Ascending aorta (tissue), 2 donors: ENCODE results near the gene SLC23A2. TPM values are rescaled to one million over a fixed set of nuclear protein-coding genes. Genes with fewer than 3 reads are reported as not detected.

Source experiments
- DNase-seq, 2 donors: peaks; one replicate each; pipeline ENCODE4 v3.0.0-alpha.2; 2019; ENCODE audit warnings: low spot score in 2 of 2
- H3K27ac ChIP-seq, 2 donors: fragments of 200-600 bp; sonication (generic); one replicate each; pipeline ENCODE4 v1.5.1; 2016 to 2017; ENCODE audit warnings: mild to moderate bottlenecking in 1 of 2
- H3K27me3 ChIP-seq: fragments of 200-600 bp; sonication (generic); one replicate; pipeline ENCODE4 v1.5.1; 2017
- H3K36me3 ChIP-seq, 2 donors: fragments of 200-600 bp; sonication (generic); one replicate each; pipeline ENCODE4 v1.5.1; 2016
- H3K4me1 ChIP-seq, 2 donors: fragments of 200-600 bp; sonication (generic); one replicate each; pipeline ENCODE4 v1.5.1; 2016 to 2017; ENCODE audit warnings: mild to moderate bottlenecking in 1 of 2
- H3K4me3 ChIP-seq, 2 donors: fragments of 200-600 bp; sonication (generic); one replicate each; pipeline ENCODE4 v1.5.1; 2016 to 2017; ENCODE audit warnings: mild to moderate bottlenecking in 1 of 2
- H3K9me3 ChIP-seq, 2 donors: fragments of 200-600 bp; sonication (generic); one replicate each; pipeline ENCODE4 v1.5.1; 2016
- intact Hi-C: fragments of 100-400 bp; cut with DNase I; formaldehyde crosslinking; loops from one replicate; pipeline ENCODE4 v1.15.1; 2023
- total RNA-seq: library from RNA; depleted of rRNA; stranded (reverse); fragments of >200 nt; gene quantifications from one replicate; pipeline ENCODE4 v1.1.0, GENCODE V29; 2016
- TF ChIP-seq, protein P1 (sequence below), 3 experiments: fragments of 200-600 bp in 2 of 3; fragments of 450-650 bp in 1 of 3; sonication (generic) in 2 of 3; IDR thresholded peaks; one replicate each; pipeline ENCODE4 v1.5.1; 2016 to 2019; ENCODE audit warnings: antibody characterized with exemption in 3 of 3, mild to moderate bottlenecking in 1 of 3, moderate library complexity in 1 of 3

SLC23A2 gene
- total RNA-seq, 1 donor from 2014 or later = 32.8 TPM

- TF ChIP-seq, protein P1, sequence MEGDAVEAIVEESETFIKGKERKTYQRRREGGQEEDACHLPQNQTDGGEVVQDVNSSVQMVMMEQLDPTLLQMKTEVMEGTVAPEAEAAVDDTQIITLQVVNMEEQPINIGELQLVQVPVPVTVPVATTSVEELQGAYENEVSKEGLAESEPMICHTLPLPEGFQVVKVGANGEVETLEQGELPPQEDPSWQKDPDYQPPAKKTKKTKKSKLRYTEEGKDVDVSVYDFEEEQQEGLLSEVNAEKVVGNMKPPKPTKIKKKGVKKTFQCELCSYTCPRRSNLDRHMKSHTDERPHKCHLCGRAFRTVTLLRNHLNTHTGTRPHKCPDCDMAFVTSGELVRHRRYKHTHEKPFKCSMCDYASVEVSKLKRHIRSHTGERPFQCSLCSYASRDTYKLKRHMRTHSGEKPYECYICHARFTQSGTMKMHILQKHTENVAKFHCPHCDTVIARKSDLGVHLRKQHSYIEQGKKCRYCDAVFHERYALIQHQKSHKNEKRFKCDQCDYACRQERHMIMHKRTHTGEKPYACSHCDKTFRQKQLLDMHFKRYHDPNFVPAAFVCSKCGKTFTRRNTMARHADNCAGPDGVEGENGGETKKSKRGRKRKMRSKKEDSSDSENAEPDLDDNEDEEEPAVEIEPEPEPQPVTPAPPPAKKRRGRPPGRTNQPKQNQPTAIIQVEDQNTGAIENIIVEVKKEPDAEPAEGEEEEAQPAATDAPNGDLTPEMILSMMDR (IDR thresholded peaks at IDR 0.05) = no peak
- Histone ChIP-seq H3K9me3 (no peaks in the 10 kb centered on the region), H3K27me3 (no peaks in the 10 kb centered on the region), H3K4me3 (no peak overlapping the region), H3K4me1 (peaks cover 0 to 5% of the 10 kb centered on the region in 2 donors), H3K36me3 (peaks cover 0 to 5% of the 10 kb centered on the region in 2 donors), H3K27ac (no peak overlapping the region)
- DNase-seq = no peak
- intact Hi-C loops = no loop called here
Observed at GRCh38 chr20:4936851-4937406, 64.4 kb downstream of the SLC23A2 start.

DNA sequence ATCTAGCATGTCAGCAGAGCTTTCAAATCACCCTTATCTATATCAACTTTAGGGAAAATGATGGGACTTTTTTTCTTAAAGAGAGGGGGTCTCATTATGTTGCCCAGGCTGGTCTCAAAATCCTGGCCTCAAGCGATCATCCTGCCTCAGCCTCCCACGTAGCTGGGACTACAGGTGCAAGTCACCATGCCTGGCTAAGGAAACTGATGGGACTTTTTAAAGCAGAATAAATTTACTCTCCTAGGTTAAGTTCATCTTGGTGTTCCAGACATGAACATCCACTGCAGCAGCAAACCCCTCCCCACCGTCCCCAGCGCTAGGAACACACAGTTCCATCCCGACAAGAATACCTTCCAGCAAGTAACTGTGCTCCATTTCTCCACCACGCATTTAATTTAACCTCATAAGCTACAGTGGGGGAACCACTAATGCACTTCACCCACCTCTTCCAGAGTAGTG is 64.9 kb downstream of the SLC23A2 start:
- Histone ChIP-seq H3K4me1 (peaks cover 0 to 5% of the 10 kb centered on the region in 2 donors), H3K27ac (no peak overlapping the region), H3K4me3 (no peak overlapping the region), H3K36me3 (peaks cover 0 to 7% of the 10 kb centered on the region in 2 donors), H3K9me3 (no peaks in the 10 kb centered on the region), H3K27me3 (no peaks in the 10 kb centered on the region)
- TF ChIP-seq, protein P1 (IDR thresholded peaks at IDR 0.05) = no peak
- intact Hi-C loops = no loop called here
- DNase-seq = no peak

DNA sequence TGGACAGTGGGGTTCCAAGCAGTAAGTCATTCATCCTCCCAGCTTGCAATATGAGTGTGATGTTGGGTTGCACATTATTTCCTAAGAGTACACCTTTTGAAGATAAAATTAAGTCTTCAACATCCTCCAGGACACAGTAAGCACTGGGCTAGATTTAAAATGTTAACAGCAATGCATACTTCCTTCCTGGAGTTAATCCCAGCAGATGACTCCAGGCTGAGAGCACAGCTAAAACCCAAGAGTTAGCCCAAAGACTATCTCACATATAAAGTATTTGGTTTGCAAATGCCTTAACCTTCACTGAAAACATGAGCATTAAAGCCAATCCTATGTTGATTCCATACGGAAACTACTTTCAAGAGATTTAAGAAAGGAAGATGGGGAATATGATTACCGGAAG is 69.2 kb downstream of the SLC23A2 start:
- intact Hi-C loops = no loop called here
- Histone ChIP-seq H3K27ac (no peak overlapping the region), H3K36me3 (peaks cover 0 to 7% of the 10 kb centered on the region in 2 donors)

DNA sequence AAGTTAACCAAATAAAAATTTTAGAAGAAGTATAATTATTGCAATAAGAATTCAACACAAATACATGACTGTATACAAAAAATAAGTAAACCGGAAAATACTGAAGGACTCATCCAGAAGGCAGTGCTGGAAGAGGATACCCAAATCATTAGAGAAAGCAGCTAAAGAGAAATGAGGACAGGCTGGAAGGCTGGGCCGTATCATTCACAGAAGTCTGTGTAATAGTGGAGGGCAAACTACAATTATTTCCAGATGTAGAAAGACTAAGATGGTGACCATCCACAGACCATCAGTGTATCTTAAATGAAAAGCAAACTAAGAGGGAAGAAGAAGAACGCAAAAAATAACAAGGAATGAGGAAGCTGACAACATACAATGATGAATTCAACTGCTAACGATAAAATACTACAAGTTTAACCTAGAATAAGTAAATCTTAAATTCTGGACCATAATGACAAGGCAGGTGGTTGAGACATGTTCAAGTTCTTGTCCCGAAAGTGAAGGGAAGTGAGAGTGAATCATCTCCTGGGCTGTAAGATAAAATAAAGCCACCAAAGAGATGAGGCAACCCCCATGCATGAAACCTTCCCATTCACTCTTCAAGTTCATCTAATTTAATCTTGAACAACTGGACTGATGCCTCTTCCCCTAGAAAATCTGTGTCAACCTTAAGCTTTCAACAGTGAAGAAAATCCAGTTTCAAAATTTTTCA is 71.5 kb downstream of the SLC23A2 start:
- peaks cover 6 to 18% of the 10 kb centered on the region in 2 donors for H3K4me1 ChIP-seq
- H3K27ac ChIP-seq = no peak overlapping the region
- no peaks in the 10 kb centered on the region for H3K9me3 ChIP-seq
- no peak for DNase-seq
- peaks cover 0 to 7% of the 10 kb centered on the region in 2 donors for H3K36me3 ChIP-seq
- intact Hi-C loops = no loop called here
- no peak overlapping the region for H3K4me3 ChIP-seq
- H3K27me3 ChIP-seq = no peaks in the 10 kb centered on the region
- TF ChIP-seq, protein P1 (IDR thresholded peaks at IDR 0.05) = no peak

More for the DNA sequence above, 69.2 kb downstream of the SLC23A2 start:
- Histone ChIP-seq H3K27me3 (no peaks in the 10 kb centered on the region), H3K9me3 (no peaks in the 10 kb centered on the region), H3K4me3 (no peak overlapping the region), H3K4me1 (peaks cover 0 to 2% of the 10 kb centered on the region in 2 donors)
- DNase-seq = no peak
- TF ChIP-seq, protein P1 (IDR thresholded peaks at IDR 0.05) = no peak

DNA sequence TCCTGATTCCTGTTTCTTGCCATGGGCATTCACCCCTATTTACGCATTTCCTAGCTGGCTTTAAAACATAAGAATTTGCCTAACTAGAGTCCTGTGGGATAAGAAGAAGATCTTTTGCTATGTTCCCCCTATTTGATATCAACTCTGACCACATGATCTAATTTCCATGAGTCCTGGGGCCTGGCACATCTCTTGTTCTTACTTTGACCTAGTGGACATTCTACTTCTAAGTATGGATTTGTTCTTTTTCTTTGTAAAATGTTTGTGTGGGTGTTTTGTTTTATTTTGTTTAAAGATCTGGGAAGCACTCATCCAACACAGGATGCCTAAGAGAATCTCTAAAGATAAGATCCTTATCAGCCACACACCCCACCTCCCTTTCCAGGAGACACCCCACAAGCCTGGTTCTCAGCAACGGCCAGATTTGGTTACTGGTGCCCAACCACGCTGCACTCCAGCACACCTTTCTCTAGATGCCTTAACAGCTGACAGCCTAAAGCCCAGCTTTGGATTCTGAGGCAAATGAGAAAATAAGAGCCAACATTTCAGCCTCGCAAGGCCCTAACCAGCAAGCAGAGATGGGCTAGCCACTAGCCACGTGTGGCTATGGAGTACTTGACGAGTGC is 74.7 kb downstream of the SLC23A2 start:
- Histone ChIP-seq H3K27ac (peak overlapping the region; percentile 86 to 87), H3K27me3 (no peaks in the 10 kb centered on the region), H3K9me3 (no peaks in the 10 kb centered on the region), H3K4me3 (peak overlapping the region; percentile 1 to 37), H3K36me3 (no peaks in the 10 kb centered on the region), H3K4me1 (peaks cover 6 to 18% of the 10 kb centered on the region in 2 donors)
- intact Hi-C loops = loop anchor here (2.0 kb wide), 1 partner anchor 24 kb away; no protein-coding TSS in a partner anchor
- no peak for DNase-seq
- TF ChIP-seq, protein P1 (IDR thresholded peaks at IDR 0.05) = no peak
